ENCODE measurements around the gene LDHD. TPM values are rescaled to one million over a fixed set of nuclear protein-coding genes. Genes with fewer than 3 reads are reported as not detected.

The LDHD gene
- total and polyA plus RNA-seq, 10 of the 15 experiments (the other 5 are each of a cell fraction or from before 2014, with no cell fraction given) = 0.10 to 0.12 TPM; not detected in 8

DNA sequence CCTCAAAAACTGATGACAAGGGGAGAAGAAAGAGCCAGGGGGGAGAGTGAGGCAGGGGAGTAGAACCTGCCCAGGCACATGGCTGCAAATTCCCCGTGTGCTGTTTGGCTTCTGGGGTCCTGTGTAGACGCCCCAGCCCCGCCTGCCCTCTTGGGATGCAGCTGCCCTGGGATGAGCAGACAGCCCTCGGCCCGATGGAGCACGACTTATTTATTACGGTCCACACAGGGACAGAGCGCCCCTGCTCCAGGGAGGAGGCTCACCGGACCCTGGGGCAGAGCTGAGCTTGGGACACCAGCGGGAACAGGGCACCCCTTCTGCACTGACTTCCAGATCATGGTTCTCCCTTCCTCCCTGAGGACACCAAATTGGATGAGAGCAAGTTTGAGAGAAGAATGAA lies 9.1 kb downstream of the LDHD start:
- POLR2A ChIA-PET = no interaction called here
- in situ Hi-C loops (cut with MboI) = loop anchor here (5.0 to 10.0 kb wide), 3 partner anchors 63 to 405 kb away; partner anchors contain the start of gene MLKL
- H3K27me3 ChIP-seq (replicated peaks in 1 of 2; ENCODE audit: control insufficient read depth in 2 of 2, insufficient read depth in 2 of 2, low read length in 1 of 2) = no peaks in the 10 kb centered on the region

More for the DNA sequence above, 9.1 kb downstream of the LDHD start:
- no peak overlapping the region for H3K4me2 ChIP-seq (ENCODE audit: control insufficient read depth, insufficient read depth)
- H3K4me3 ChIP-seq = no peak overlapping the region
- 92% methylated on average over 10 of the region's 10 CpGs for whole genome bisulfite sequencing (ENCODE audit: insufficient coverage, insufficient replicate concordance, low lambda C conversion rate, missing lambda C conversion rate)
- H4K20me1 ChIP-seq (ENCODE audit: control insufficient read depth, insufficient read depth) = no peaks in the 10 kb centered on the region
- CTCF ChIA-PET = interaction anchor here (6.7 kb wide), 1 partner anchor 110 kb away, joined by 90 read pairs; the partner anchor contains the start of gene ZNRF1
- SMC1A ChIA-PET (ENCODE audit: uncharacterized antibody, unreplicated experiment) = interaction anchor here (6.7 kb wide), 1 partner anchor 109 kb away, joined by 69 read pairs; the partner anchor contains the start of gene ZNRF1
- no peak for FAIRE-seq
- H3K36me3 ChIP-seq (ENCODE audit: control insufficient read depth in 2 of 2, insufficient read depth in 2 of 2, low read length in 1 of 2) = no peaks in the 10 kb centered on the region; a peak in 2 of 4 replicates
- DNase-seq (ENCODE audit: low read depth, low spot score) = no peak
- no peak for ATAC-seq
- RAD21 ChIA-PET (ENCODE audit: unreplicated experiment) = interaction anchor here (1.5 to 4.9 kb wide), 2 partner anchors 9 to 100 kb away, joined by 3 to 46 read pairs; no protein-coding TSS in a partner anchor
- intact Hi-C loops (cut with micrococcal nuclease; ENCODE audit: unreplicated experiment) = no loop called here
- H3K4me1 ChIP-seq (ENCODE audit: control insufficient read depth, insufficient read depth, low read length) = peaks cover 36% of the 10 kb centered on the region
- H2AFZ ChIP-seq (ENCODE audit: control insufficient read depth, low read depth, low read length) = no peak overlapping the region
- TF ChIP-seq POU2F2 (IDR thresholded peaks at IDR 0.05; ENCODE audit: borderline replicate concordance, low read depth, low read length) (no peak), ZNF24 (IDR thresholded peaks at IDR 0.05) (no peak), NR2F1 (conservative IDR thresholded peaks at IDR 0.05) (no peak), SMARCA5 (IDR thresholded peaks at IDR 0.05) (no peak), MEF2A (IDR thresholded peaks at IDR 0.05; ENCODE audit: insufficient read depth, low read depth, low read length) (no peak), DPF2 (IDR thresholded peaks at IDR 0.05) (no peak), MTA3 (IDR thresholded peaks at IDR 0.05; ENCODE audit: borderline replicate concordance, low read length) (no peak), SMC3 (IDR thresholded peaks at IDR 0.05; ENCODE audit: borderline replicate concordance, low read length) (no peak), SMAD1 (IDR thresholded peaks at IDR 0.05; ENCODE audit: low read depth, partially characterized antibody) (no peak), HDAC6 (IDR thresholded peaks at IDR 0.05; ENCODE audit: unreplicated experiment) (no peak), TCF12 (IDR thresholded peaks at IDR 0.05; ENCODE audit: low read depth, low read length) (no peak), ETV6 (conservative IDR thresholded peaks at IDR 0.05 in 1 of 2, IDR thresholded peaks at IDR 0.05 in 1 of 2; ENCODE audit: borderline replicate concordance in 1 of 2, low read depth in 1 of 2) (no peak), JUNB (IDR thresholded peaks at IDR 0.05) (no peak), POLR2AphosphoS5 (IDR thresholded peaks at IDR 0.05; ENCODE audit: low read length) (no peak), ASH2L (IDR thresholded peaks at IDR 0.05; ENCODE audit: borderline replicate concordance, low read depth) (no peak)
- TF ChIP-seq, protein P1, sequence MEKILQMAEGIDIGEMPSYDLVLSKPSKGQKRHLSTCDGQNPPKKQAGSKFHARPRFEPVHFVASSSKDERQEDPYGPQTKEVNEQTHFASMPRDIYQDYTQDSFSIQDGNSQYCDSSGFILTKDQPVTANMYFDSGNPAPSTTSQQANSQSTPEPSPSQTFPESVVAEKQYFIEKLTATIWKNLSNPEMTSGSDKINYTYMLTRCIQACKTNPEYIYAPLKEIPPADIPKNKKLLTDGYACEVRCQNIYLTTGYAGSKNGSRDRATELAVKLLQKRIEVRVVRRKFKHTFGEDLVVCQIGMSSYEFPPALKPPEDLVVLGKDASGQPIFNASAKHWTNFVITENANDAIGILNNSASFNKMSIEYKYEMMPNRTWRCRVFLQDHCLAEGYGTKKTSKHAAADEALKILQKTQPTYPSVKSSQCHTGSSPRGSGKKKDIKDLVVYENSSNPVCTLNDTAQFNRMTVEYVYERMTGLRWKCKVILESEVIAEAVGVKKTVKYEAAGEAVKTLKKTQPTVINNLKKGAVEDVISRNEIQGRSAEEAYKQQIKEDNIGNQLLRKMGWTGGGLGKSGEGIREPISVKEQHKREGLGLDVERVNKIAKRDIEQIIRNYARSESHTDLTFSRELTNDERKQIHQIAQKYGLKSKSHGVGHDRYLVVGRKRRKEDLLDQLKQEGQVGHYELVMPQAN (conservative IDR thresholded peaks at IDR 0.05) = no peak
- BruUV-seq (replicated peaks) = no TSS peak
- no peaks in the 10 kb centered on the region for H3K9me3 ChIP-seq (replicated peaks; ENCODE audit: control insufficient read depth, insufficient read depth, low read length)
- no peak overlapping the region for H3K27ac ChIP-seq (ENCODE audit: control insufficient read depth, insufficient read depth)
- H3K9ac ChIP-seq (ENCODE audit: control insufficient read depth, insufficient read depth, low read length) = no peak overlapping the region
- H3K79me2 ChIP-seq (ENCODE audit: control insufficient read depth, insufficient read depth, low read length) = no peaks in the 10 kb centered on the region
